Measurements from ENCODE around the gene LIPJ.

The LIPJ gene

GRCh38 chr10:88586462-88586861, at the start of gene LIPJ:
Gene LIPJ (plus strand): TSS chr10:88586762. CDS start chr10:88590688, 3,926 bp downstream.
- no peak for TF ChIP-seq CTCF (conservative IDR thresholded peaks at IDR 0.05; ENCODE audit: low read depth)
- DNase-seq (ENCODE audit: low spot score), result no peak
- ChIA-PET POLR2A (ENCODE audit: low non-redundant PET) (no interaction called here), CTCF (interaction anchor here (0.7 to 1.4 kb wide), 2 partner anchors 13 to 465 kb away, joined by 3 read pairs; no protein-coding TSS in a partner anchor)
- no peak within 1 kb of the TSS for H3K27ac ChIP-seq

GRCh38 chr10:88537322-88537721, 49.2 kb upstream of the LIPJ start:
- ChIA-PET POLR2A (ENCODE audit: low non-redundant PET) (no interaction called here), CTCF (interaction anchor here (0.8 kb wide), 1 partner anchor 14 kb away, joined by 3 read pairs; no protein-coding TSS in a partner anchor)
- H3K27ac ChIP-seq, result no peak overlapping the region

GRCh38 chr10:88538048-88538447, 48.5 kb upstream of the LIPJ start:
- no peak for DNase-seq (ENCODE audit: low spot score)
- ChIA-PET CTCF (interaction anchor here (0.8 kb wide), 1 partner anchor 13 kb away, joined by 3 read pairs; no protein-coding TSS in a partner anchor), POLR2A (ENCODE audit: low non-redundant PET) (no interaction called here)
- no peak overlapping the region for H3K27ac ChIP-seq
- TF ChIP-seq CTCF (conservative IDR thresholded peaks at IDR 0.05; ENCODE audit: low read depth), result no peak

More at GRCh38 chr10:88537322-88537721, 49.2 kb upstream of the LIPJ start:
- TF ChIP-seq CTCF (conservative IDR thresholded peaks at IDR 0.05; ENCODE audit: low read depth), result no peak
- DNase-seq (ENCODE audit: low spot score), result no peak

- DNase-seq (ENCODE audit: low spot score), result no peak
- POLR2A ChIA-PET (ENCODE audit: low non-redundant PET), result no interaction called here
- TF ChIP-seq CTCF (conservative IDR thresholded peaks at IDR 0.05; ENCODE audit: low read depth), result no peak
- H3K27ac ChIP-seq, result no peak overlapping the region
- CTCF ChIA-PET, result no interaction called here
Measured at GRCh38 chr10:88540351-88540750, 46.2 kb upstream of the LIPJ start.

- no peak for TF ChIP-seq CTCF (conservative IDR thresholded peaks at IDR 0.05; ENCODE audit: low read depth)
- ChIA-PET CTCF (interaction anchor here (0.6 kb wide), 1 partner anchor 653 kb away, joined by 3 read pairs; no protein-coding TSS in a partner anchor), POLR2A (ENCODE audit: low non-redundant PET) (no interaction called here)
- H3K27ac ChIP-seq, result no peak overlapping the region
- no peak for DNase-seq (ENCODE audit: low spot score)
Measured at GRCh38 chr10:88541116-88541626, 45.4 kb upstream of the LIPJ start.

- CTCF ChIA-PET, result no interaction called here
- POLR2A ChIA-PET (ENCODE audit: low non-redundant PET), result no interaction called here
- DNase-seq (ENCODE audit: low spot score), result no peak
- no peak for TF ChIP-seq CTCF (conservative IDR thresholded peaks at IDR 0.05; ENCODE audit: low read depth)
- H3K27ac ChIP-seq, result no peak overlapping the region
Measured at GRCh38 chr10:88542522-88542921, 44.0 kb upstream of the LIPJ start.
